NCI-H1694 treated with DMSO at 0.1 percent for 48 hours (cell line): Measurements from ENCODE around the gene BGN.

Experiments used
- DNase-seq: peaks from one replicate; lab custom pipeline; 2025; lab: John Stamatoyannopoulos, UW

Gene BGN

DNA sequence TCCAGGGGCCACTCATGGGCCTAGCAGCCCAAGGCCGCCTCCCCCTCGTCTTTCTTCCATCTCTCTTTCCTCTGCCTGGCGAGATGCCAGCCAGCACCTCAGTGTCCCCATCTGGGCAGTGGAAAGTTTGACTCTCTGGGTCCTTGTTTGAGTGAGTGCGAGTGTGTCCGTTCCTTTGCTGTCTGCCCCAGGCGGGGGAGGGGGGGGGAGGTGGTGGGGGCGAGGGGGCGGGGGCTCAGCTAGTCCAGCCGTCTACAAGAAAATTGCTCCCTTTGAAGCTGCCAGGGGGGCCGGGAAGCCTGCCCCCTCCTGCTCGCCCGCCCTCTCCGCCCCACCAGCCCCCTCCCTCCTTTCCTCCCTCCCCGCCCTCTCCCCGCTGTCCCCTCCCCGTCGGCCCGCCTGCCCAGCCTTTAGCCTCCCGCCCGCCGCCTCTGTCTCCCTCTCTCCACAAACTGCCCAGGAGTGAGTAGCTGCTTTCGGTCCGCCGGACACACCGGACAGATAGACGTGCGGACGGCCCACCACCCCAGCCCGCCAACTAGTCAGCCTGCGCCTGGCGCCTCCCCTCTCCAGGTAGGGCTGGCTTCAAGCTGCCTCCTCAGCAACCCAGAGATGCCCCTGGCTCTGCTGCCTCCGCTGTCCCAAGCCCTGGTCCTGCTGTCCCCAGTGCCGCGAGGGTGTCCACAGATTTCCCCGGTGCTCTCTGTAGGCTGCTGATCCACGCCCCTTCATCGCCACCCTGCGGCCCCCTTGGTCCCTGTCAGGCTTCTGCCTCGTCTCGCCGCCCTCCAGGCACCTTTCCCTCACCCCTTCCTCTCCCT is at the start of gene BGN:
Gene BGN (plus strand): TSS at position 440 of the 821 bp plus-strand sequence. CDS start 9,652 bp downstream, outside the sequence.
- peak; percentile 56 for DNase-seq

DNA sequence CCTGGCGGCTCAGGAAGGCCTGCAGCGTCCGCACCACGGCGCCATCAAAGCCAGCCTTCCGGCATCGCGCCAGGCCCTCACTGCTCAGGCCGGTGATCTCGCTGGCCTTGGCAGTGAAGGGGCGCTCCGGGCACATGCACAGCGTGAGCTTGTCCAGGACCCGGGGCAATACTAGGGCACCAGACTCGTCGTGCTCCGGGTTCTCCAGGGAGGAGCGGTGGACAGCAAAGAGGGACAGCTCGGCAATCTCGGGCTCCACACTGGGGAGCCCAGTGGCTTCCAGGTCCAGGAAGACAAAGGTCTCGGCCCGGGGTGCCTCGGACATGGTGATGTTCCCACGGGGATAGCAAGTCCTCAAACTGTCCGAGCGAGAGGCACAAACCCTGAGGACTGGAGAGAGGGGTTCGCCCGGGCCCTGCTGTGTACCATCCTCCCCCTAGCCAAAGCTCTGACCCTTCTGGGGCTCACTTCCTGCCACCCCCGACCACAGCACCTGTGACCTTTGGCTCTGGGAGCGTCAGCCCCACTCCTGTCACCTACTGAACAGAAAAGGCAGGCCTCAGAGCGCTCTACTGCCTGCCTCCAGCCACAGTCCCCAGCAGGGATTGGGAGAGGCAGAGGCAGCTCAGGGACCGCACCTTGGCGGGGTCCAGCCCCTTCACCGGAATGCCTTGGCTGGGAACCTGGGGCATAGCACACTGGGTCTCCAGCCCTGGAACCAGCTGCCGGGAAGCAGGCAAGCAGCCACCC is 49.5 kb upstream of the BGN start:
- no peak for DNase-seq

DNA sequence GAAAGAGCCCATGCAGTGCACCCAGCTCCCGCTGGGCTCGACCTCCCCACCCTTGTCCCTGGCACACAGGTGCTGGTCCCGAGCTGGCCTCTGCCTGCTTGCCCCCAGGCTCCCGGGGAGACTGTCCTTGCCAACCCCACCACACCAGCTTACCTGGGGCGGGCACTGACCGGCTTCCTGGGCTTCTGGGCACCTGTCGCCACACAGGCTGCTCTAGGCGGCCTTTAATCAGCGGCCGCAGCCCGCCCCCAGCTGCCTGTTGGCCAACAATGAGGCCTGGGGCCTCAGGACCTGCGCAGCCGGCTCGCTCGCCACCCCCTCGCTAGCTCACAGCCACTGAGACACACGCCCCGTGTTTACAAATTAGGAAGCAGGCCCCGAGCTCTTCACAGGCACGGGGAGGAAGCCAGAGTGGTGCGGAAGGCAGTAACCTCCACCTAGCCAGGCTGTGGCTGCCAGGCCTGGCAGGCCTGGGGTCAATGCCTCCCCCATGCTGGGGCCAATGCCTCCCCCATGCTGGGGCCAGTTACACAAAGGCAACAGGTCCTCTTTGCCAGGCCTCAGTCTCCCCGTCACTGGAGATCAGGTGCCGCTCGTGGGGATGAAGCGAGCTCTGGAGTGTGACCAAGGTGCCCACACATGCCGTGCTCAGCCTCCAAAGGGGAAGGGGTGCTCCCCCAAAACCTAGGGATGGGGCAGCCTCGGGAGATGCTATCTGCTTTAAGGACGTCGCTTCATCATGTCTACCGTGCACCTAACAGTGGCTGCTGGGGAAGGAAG is 48.7 kb upstream of the BGN start, which contains the start of gene TREX2:
Gene TREX2 (minus strand): TSS at position 201 of the 780 bp plus-strand sequence. CDS start 626 bp downstream, outside the sequence.
- DNase-seq = no peak

DNA sequence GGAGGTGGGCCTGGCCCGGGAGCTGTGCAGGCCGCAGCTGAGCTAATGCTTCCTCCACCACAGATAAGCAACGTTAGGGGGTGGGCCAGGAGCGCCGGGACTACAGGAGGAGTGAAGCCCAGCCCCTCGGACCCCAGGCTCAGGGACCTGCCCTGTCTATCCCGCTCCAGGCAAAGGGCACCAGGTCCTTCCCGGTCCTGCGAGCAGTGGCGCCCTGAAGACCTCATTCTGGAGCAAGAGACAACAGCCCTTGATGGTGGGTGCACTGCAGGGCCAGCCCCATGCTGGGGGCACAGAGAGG is 48.2 kb upstream of the BGN start:
- no peak for DNase-seq

DNA sequence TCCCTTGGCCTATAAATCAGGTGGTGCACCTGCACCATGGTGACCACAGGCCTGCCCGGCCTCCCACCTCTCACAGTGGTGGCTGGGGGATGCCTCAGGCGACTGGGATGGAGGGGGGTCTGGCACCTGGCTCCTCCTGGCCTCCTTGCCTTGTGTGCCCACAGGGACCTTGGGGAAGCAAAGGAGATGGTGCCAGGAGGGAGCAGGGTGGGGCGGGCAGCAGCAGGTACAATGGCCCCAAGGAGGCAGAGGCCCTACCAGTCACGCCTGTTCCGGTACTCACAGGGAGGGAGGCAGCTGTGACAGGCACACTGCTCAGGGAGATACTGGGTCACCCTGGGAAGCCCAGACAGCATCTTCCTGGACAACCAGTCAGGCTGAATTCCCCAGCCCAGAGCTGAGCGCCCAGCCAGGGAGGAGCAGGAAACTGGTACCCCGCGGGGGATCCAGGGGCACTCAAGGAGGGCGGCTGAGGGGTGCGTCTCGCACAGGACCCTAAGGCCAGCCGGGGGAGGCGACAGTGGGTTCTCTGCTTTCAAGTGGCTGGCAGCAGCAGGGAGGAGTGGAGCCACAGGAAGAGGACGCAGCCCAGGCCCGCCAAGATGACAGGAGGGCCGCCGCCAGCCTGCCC is 47.7 kb upstream of the BGN start:
- no peak for DNase-seq

DNA sequence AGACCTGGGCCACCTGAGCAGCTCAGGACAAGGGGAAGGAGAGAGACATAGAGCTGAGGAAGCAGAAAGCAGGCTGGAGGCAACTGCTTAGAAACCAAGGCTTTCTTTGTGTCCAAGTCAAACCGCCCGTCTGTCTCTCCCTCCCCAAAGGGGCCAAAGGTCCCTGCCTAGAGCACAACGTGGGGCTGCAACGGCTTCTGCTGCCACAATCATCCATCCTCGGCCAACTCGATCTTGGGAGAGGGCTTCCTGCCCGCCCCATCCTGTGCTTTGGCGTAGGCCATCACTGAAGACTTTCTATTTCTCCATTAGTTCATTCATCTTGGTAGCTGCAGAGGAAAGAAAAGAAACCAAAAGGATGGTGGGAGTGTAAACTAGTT is 47.2 kb upstream of the BGN start:
- DNase-seq = no peak

DNA sequence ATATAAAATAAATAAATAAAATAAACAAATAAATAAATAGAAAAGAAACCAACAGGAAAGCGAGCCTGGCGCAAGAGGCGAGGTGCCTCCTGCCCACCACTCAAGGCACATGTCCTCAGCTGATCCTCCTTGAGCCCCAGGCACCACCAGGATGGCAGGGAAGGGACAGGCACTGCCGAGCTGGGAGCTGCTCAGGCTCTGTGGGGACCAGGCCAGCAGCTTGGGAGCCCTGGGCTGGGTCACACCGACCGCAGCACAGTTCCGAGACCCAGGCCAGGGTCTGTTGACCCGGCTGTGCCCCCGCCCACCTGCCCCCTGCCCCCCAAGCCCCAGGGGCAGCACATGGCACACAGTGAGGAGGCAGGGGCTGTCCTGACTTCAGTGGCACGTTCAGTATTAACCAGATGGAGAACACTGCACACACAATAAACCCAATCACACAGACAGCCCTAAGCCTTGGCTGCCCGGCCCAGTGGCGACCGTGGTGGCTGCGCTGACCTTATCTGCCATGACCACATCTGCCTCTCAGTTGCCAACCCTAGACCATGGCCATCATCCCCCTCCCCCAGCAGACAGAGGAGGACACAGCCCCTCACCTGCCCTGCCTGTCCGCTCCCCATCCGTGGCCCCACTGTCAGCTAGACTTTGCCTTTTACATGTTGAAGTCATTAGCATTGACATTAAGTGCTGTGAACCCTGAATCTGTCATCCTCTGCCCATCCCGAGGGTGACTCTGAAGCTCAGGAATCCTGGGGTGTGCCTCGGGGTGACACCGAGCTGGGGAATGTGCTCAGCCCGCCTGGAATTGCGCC is 46.0 kb upstream of the BGN start:
- no peak for DNase-seq

DNA sequence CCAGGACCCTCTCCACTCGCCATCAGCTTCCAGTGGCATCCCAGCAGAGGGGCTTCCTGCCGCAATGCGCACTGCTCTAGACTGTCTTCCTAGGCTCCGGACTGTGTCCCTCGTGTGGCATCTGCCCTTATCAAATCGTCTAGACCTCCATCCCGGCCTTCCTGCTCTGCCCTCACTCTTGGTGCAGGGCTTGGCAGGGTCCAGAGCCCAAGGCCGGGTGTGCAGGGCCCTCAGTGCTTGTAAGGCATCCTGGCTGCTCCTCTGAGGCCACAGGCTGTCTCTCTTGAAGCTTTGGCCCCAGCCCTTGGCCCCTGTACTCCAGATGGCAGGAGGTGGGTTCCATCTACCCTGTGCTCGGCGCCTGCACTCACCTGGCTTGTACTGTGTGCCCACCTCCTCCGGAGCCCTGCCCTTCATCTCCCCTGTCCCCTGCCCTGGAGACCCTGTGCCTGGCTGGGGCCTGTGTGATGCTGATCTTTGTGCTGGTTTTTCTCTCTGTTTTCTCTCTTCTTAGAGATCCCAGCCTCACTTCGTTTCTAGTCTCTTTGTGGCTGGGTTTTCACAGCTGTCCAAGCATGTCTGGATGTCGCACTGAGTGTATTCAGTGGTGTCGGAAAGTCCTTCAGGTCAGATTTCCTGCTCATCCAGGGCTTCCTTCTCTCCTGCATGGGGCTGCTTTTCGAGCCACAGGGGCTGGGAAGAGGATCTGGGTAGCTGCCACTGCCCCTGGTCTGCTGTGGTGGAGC is 45.2 kb upstream of the BGN start:
- no peak for DNase-seq

DNA sequence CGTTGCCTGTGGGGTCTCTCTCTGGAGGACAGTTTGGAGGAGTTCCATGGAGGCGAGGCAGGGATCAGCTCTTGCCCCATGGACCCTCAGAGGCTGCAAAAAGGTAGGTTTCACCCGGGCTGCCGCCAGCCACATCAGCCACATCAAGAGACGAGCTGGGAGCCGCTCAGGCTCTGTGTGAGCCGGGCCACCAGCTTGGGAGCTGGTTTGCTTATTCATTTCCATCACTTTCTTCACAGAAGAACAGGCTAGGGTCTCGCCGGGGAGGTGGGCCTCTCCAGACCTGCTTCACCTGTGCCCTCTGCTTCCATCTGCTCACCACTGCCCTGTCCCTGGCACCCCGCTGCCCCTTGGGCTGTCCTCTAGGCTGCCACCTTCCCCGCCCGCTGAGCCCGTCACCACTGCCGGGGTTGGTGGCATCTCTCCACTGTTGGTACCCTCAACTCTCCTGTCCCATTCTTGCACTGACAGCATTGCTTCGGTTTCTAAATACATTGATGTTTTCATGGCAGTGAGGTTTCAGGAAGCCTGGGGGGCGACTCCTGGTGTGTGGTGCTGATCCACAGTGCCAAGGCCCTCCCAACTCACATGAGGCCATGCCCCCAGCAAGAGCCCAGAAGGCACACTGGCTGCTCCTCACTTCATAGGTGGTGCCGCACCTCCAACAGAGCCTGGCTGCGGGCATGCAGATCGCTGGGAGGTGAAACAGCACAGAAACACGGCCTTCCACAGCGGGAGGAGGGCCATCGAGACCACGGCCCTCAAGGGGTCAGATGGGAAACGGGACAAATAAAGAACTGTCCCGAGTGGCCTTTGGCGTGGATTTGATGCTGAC is 44.4 kb upstream of the BGN start:
- no peak for DNase-seq

DNA sequence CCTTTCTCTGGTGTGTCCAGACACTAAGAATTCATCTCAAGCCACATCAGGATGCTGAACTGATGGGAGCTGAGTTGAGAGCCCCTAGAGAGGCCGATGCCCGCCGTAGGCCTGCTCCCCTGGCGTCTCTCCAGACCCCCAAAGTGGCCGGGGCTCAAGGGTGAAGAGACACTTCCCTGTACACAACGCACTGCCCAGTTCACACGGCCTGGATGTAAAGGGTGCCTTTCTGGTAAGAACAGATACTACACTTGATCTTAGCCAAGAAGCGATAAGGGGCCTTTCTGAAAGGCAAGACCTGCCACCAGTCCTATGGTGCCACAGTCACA is 43.9 kb upstream of the BGN start:
- no peak for DNase-seq

DNA sequence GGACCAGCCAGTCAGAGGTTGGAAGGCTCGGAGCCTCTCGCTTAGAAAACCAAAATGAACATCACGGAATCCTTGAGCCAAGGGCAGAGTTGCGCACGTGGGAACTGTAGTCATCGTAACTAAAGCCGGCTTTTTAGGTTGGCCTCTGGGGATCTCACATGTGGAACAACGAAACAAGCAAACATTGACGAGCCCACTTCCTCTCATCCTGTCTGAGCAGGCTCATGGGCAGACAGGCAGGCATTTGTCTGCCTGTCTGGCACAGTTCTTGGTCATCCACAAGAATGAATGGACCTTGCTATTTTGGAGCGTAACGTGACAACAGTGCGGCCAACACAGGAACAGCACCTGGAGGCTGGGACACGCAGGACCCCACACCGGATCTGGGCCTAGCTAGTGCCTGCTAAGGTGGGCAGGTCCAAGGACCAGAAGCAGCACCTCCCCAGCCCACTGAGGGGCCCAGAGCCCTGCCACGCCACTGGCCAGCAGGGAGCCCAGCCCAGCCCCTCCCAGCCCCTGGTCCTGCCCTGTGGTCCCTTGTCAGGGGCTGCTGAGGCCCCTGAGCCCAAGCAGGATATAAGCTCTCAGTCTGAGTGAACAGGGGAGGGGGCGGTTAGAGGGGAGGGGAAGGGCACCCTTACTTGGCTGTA is 39.8 kb upstream of the BGN start:
- no peak for DNase-seq

DNA sequence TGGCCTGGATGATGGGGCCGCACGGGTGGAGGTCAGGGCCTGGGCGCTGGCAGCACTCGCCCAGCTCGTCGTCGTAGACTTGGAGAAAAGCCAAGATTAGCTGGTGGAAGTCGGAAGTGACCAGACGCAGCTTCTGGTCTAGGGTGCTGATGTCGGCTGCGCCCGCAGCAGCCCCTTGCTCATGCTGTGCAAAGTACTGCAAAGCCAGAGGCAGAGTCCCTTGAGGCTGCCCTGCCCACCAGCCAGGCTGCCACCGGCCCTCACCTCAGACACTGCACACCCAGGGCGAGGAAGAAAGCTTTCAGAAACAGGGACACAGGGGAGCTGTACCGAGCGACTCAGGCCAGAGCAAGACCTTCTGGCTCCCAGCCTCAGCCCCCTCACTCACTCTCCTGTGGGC is 39.2 kb upstream of the BGN start:
- no peak for DNase-seq

DNA sequence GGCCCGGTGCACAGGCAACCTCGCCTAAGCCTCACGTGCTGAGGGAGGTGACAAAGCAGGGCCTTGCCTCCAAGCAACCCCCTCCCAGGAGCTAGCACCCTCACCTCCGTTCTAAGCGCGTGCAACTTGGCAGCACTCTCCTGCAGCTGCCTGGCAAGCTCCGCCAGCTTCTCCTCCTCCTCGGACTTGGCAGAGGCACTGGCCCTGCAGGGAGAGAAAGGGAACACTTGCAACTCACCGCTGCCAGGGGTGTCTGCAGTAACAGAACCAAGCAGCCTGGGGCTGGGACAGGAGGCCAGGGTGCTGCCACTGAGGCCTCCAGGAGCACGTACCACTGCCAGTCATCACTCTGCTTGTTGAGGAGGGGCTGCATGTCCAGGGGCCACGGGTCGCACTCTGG is 38.6 kb upstream of the BGN start:
- no peak for DNase-seq

DNA sequence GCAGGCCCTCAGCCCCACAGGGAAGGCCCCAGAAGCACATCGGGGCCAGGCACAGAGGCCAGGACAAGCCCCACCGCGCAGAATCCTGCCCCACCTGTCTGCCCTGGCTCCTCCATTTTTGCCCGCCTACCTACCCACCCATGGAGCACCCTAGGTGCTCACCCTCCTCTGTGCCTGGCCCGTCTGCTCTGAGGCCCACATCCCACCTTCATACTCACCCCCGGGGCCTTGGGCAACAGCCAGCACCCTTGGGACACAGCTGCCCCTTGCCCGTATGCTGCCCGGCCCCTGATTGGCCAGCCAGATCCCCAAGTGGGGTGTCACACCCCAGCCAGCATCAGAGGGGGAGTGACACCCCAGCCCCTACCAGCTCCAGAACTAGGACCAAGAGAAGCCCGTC is 38.1 kb upstream of the BGN start:
- DNase-seq = no peak

DNA sequence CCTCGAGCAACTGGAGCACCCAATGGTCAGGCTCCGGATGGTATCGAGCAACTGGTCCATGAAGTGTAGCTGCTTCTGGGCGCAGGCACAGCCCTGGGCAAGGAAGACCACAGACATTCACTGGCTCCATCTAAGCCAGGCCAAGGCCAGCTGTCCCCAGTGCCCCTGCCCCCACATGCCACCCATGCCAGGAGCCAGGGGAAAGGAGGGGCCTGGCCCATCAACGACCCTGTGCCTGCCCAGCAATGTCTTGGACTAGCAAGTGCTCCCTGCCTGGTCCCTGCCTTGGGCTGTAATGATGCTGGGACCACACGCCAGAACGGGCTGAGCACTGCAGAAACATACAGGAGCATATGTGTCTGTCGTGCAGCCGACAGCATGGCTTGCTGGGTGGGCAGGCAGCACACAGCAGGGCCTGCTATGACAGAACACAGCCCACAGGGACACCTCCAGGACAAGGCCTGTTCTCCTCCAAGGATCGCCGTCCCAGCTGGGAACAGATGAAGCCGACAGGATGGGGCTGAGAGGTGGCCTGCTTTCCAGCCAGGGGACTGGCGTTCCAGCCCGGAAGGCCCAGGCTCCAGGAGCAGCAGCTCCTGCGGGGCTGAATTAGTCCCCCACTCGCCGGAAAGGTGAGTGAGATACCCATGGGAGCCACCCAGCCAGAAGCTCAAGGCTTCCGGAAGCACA is 37.5 kb upstream of the BGN start:
- no peak for DNase-seq

DNA sequence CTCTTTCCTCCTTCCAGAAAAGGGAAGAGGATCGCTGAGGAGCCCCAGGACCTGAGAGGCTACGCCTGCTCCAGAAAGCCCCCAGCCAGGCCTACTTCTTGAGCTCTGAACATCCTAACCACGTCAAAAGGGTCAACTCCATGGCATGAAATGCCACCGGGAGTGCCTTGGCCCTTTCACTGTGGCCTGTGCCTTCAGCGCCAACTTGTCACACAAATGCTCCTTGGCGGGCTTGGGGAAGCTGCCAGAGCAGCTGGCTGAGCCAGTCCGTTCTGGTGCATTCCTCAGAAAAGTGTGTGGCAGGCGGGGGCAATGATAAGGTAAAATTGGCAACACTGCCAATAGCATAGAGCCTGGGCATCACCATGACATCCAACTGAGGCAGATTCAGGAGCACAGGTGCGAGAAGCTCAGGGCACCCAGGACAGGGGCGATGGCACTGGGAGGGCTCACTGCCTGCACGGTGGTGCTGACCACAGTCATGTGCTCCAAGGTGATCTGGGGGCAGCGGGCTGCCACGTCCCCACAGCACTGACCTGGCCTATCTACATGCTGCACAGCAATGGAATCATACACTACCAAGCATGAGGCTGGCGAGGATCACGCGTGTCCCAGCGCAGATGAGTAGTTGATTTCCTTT is 36.8 kb upstream of the BGN start:
- no peak for DNase-seq

DNA sequence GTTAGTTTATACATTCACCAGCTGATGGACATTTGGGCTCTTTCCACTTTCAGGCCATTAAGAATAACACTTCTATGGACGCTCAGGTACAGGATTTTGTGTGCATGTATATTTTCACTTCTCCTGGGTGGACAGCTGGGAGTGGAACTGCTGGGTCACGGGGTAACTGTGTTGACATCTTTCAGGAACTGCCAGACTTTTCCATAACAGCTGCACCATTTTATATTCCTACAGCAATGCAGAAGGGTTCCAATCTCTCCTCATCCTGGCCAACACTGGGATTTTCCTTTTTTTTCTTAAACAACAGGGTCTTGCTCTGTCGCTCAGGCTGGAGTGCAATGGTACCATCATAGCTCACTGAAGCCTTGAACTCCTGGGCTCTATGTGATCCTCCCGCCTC is 36.3 kb upstream of the BGN start:
- no peak for DNase-seq

DNA sequence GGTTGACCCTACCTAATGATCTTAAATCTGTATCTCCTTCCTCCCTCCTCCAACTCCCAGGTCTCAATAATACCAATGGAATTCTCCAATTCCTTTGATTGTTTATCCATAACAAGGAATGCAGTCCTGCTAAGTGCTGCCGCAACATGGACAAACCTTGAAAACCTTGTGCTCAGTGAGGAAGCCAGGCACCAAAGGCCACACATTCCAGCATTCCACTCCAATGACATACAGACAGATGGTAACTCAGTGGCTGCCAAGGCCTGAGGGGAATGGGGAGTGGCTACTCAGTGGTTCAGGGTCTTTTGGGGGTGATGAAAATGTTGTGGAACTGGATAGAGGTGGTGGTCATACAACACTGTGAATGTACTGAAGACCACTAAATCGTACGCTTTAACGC is 34.8 kb upstream of the BGN start:
- no peak for DNase-seq
